Stromal cell of bone marrow (primary cell): ENCODE data around the gene CHTOP.

Experiments used
- DNase-seq: peaks from one replicate; pipeline ENCODE4 v3.0.0-alpha.2; 2012; ENCODE audit warnings: low read depth

Gene CHTOP

GRCh38 chr1:153685544-153686340, 51.9 kb downstream of the CHTOP start:
- no peak for DNase-seq

- DNase-seq, result no peak
These were observed 53.7 kb downstream of the CHTOP start for GRCh38 chr1:153687346-153688125.

GRCh38 chr1:153688276-153688675, 54.4 kb downstream of the CHTOP start:
- no peak for DNase-seq

DNA sequence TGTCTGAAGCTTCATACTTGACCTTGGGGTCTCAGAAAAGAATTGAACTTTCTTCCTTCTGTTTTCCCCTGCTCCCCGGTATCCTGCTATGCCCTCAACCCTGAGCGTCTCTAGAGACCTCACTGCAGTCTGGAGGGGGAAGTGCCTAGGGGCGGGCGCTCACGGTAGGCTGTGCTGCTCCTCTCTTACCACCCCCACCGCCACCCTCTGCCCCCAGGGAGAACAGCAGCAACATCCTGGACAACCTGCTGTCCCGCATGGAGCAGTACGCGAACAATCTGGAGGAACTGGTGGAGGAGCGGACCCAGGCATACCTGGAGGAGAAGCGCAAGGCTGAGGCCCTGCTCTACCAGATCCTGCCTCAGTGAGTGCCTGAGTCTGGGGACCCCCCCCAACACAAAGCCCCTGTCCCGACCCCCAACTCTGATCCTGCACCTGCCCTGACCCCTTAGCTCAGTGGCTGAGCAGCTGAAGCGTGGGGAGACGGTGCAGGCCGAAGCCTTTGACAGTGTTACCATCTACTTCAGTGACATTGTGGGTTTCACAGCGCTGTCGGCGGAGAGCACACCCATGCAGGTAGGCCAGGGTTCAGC, 55.0 kb downstream of the CHTOP start:
- DNase-seq, result no peak

DNA sequence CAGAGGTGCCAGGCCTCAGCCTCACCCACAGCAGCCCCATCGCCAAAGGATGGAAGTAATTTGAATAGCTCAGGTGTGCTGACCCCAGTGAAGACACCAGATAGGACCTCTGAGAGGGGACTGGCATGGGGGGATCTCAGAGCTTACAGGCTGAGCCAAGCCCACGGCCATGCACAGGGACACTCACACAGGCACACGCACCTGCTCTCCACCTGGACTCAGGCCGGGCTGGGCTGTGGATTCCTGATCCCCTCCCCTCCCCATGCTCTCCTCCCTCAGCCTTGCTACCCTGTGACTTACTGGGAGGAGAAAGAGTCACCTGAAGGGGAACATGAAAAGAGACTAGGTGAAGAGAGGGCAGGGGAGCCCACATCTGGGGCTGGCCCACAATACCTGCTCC, 59.6 kb downstream of the CHTOP start:
- DNase-seq, result no peak
